ENCODE data around the gene GRIK4.

- no peak for TF ChIP-seq POLR2AphosphoS5 (IDR thresholded peaks at IDR 0.05; ENCODE audit: low read depth, low read length)
- TF ChIP-seq TAF1 (IDR thresholded peaks at IDR 0.05; ENCODE audit: borderline replicate concordance, insufficient read depth, low read length) = no peak
- TF ChIP-seq SIN3A (IDR thresholded peaks at IDR 0.05; ENCODE audit: borderline replicate concordance, insufficient read depth, low read length) = no peak
- no peak for TF ChIP-seq REST (IDR thresholded peaks at IDR 0.05; ENCODE audit: insufficient read depth in 1 of 2, low read depth in 2 of 2, low read length in 2 of 2)
- peak; percentile 54 for TF ChIP-seq FOXP2 (optimal IDR thresholded peaks at IDR 0.05; ENCODE audit: borderline replicate concordance, extremely low read depth, extremely low read length, insufficient read depth)
Observed at GRCh38 chr11:120511116-120511819, at the start of gene GRIK4.

Measured in PFSK-1 (cell line).